Sciatic nerve (tissue), 2 donors: Measurements from ENCODE around the gene DIABLO. TPM values are rescaled to one million over a fixed set of nuclear protein-coding genes. Genes with fewer than 3 reads are reported as not detected.
"Not testable (repeated sequence)": the region's sequence is repeated elsewhere in the genome, so short reads cannot be mapped to it uniquely, and the experiment has no call there.

Experiments
- ATAC-seq: fragments of 200-7000 bp; cut with Tn5 transposase; one replicate; pipeline ENCODE4 v1.9.1; 2020; ENCODE audit warnings: mild to moderate bottlenecking, moderate library complexity
- DNase-seq: peaks from one replicate; pipeline ENCODE4 v3.0.0-alpha.2; 2020; ENCODE audit warnings: low spot score
- intact Hi-C: fragments of 100-400 bp; cut with DNase I; formaldehyde crosslinking; loops from one replicate; pipeline ENCODE4 v1.14.2; 2022
- total RNA-seq: library from RNA; stranded (reverse); fragmentation: NEBNext Ultra II Directional; extraction: Animal tissue kit (Norgen Biotek cat#: 25700); gene quantifications from one replicate; pipeline ENCODE4 v1.2.1, GENCODE V29; 2021
- donor health status: DM: no; HTN: no; CAD: no.
- donor health status: DM: no; HTN: no; CAD: no.

The DIABLO gene
- 29.4 TPM for total RNA-seq

GRCh38 chr12:122225683-122226365 lies at the start of gene DIABLO:
TSS of gene DIABLO (minus strand) at chr12:122226052. CDS start at chr12:122226014, 38 bp downstream.
- ATAC-seq (peak; percentile 99), DNase-seq (peak; percentile 100)
- intact Hi-C loops: no loop called here

DNA sequence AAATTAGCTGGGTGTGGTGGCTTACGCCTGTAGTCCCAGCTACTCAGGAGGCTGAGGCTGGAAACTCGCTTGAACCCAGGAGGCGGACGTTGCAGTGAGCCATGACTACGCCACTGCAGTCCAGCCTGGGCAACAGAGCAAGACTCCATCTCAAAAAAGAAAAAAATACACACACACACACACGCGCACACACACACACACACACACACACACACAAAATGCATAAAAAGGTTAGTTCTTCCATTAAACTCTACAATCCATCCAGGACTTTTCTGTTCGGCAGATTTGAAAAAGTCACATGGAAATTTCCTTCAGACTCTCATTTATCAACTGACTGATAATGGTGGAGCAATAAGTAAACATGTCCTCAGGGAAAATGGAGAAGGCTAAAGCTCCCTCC lies 49.6 kb upstream of the DIABLO start:
- intact Hi-C loops: no loop called here
- DNase-seq (no peak), ATAC-seq (no peak)

DNA sequence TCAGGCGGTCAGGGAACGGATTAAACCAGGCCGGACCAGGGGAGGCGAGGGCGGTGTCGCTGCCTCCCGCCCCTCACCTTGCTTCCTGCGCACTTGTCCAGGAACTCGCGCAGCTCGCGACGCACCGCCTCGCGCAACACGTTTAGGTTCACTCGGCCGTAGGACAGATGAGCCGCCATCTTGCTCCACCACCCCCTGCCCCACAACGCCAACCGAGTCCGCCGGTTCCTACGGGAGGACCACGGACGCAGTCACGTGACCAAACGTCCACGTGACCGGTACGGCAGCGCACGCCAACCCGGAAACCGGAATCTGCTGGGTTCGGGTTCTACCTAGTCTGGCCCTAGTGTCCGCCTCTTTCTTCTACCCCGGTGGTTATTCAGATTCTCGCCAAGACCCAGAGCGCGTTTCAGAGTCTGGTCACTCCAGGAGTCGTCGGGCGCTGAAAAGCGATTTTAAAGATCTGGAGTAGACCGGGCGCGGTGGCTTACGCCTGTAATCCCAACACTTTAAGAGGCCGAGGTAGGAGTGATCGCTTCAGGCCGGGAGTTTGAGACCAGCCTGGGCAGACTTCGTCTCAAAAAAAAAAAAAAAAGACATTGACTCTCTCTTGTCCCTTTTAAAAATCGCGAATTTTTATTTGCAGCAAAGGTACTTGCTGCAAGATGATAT lies 40.5 kb upstream of the DIABLO start, which contains the start of gene VPS33A:
Gene VPS33A, minus strand, starts transcription at position 265 of the 672 bp plus-strand sequence. Its CDS starts 86 bp downstream, at position 179.
- intact Hi-C loops: no loop called here
- DNase-seq (peak; percentile 98), ATAC-seq (peak; percentile 100)

- intact Hi-C loops: no loop called here
- ATAC-seq: peak; percentile 63
Observed at GRCh38 chr12:122265886-122266229, 40.0 kb upstream of the DIABLO start.

GRCh38 chr12:122265476-122265875 lies 39.6 kb upstream of the DIABLO start:
- intact Hi-C loops: no loop called here
- no peak for ATAC-seq
- no peak for DNase-seq

More at GRCh38 chr12:122265886-122266229, 40.0 kb upstream of the DIABLO start:
- no peak for DNase-seq

DNA sequence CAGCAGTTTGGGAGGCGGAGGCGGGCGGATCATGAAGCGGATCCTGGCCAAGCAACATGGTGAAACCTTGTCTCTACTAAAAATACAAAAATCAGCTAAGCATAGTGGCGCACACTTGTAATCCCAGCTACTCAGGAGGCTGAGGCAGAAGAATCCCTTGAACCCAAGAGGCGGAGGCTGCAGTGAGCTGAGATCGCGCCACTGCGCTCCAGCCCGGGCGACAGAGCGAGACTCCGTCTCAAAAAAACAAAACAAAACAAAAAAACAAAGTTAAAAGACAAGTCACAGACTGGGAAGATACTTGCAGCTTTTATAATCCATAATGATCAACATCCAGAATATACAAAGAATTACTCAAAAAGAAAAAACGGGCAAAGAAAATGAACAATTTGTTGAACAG lies 34.9 kb upstream of the DIABLO start:
- intact Hi-C loops, ATAC-seq, DNase-seq: not testable (repeated sequence)

DNA sequence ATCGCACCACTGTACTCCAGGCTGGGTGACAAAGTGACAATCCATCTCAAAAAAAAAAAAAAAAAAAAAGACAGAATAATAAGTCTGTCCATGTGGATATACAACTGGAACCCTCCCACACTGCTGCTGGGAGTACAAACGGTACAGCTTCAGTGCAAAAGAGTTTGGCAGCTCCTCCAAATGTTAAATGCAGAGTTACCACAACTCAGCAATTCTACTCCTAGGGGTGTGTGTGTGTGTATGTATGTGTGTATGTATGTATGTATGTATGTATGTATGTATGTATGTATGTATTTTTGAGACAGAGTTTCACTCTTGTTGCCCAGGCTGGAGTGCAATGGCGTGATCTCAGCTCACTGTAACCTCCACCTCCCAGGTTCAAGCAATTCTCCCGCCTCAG lies 33.1 kb upstream of the DIABLO start:
- DNase-seq, ATAC-seq, intact Hi-C loops: not testable (repeated sequence)

GRCh38 chr12:122258462-122258861 lies 32.6 kb upstream of the DIABLO start:
- DNase-seq, ATAC-seq, intact Hi-C loops: not testable (repeated sequence)

DNA sequence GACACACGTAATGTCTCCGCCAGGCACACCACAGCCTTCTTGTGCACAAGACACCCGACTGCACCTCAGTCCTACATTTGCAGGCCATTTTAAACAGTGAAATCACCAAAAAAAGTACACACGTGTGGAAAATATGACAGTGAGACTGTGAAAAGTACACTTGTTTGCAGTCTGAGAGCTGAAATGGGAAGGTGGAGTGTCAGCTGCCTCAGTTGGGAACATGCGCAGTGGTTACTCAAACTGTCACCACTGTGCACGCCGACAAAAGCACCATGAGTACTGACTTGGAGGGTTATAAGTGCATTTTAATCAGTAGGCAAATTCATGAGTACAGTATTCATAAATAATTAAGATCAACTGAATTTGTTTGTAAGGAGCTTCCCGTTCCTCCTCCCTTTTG lies 24.7 kb upstream of the DIABLO start:
- ATAC-seq (no peak), DNase-seq (no peak)
- intact Hi-C loops: no loop called here

DNA sequence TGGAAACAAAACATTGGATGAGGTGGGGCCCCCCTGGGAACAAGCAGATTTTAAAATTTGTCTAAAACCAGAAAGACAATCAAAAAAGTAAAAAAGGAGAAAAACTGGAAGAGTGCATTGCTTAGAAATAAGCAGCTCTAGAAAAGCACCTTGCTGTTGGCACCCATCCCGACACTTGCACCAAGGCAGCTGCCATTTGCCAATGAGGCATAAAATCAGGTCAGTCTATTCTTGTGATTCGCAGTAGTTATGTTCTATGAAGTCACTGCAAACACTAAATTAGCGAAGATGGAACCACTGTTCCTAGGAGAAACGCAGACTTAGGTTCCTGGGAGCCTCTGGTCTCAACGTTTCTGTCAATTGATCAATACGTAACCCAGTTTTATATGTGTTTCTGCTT lies 24.2 kb upstream of the DIABLO start:
- intact Hi-C loops: no loop called here
- no peak for ATAC-seq
- no peak for DNase-seq

- no peak for DNase-seq
- intact Hi-C loops: no loop called here
- ATAC-seq: no peak
Observed at GRCh38 chr12:122245553-122245952, 19.7 kb upstream of the DIABLO start.

DNA sequence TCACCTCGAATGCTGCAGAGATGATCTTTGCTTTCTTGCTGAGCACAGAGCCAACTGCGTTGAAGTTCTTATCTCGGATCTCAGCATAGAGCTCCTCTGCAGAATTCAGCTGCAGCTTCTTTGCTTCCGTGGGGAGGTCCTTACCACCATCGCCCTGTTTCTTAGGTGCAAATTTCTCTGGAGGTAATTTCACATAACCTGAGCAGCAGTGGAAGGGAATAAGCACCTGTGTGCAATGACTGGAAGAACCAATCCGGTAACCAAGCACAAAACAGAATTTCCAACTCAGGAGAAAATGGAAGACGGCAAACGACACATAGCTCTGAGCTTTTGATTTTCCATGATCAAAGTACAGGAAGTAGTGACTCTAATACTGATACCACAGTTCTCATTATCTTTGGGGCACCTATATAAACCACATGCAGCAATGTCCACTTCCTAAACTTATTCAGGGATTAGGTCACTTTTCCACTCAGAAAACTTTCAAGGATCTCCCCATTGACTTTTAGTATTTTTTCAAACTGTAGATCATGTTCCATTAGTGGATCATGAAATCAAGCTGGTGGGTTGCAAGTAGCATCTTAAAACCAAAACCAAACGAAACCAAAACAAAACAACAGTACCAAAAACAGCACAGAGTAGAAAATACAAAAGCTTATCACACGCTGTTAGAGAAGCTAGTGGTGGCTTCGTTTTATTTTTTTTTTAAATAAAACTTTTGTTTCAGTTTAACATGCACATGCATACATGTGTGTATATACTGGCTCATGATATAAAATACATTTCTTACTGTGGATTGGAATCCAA lies 18.9 kb upstream of the DIABLO start:
- DNase-seq (no peak), ATAC-seq (no peak)
- intact Hi-C loops: no loop called here

- intact Hi-C loops: no loop called here
- no peak for DNase-seq
Observed at GRCh38 chr12:122243965-122244364, 18.1 kb upstream of the DIABLO start.

DNA sequence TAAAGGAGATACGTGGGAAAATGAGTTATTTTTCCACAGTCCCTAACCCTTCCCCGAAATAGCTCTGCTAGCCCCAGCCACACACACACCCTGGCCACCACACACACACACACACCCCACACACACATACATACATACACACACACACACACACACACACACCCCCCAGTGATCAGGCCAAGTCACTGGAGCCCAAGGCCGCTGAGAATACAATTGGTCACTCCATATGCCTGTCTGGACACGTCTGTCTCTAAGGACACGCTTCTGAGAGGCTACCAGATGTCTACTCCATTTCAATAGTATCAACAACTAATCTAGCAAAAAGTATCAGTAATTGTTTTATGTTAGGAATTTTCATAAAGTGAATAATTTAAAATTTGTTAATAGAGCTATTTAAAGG lies 13.0 kb upstream of the DIABLO start:
- intact Hi-C loops: no loop called here
- DNase-seq (no peak), ATAC-seq (no peak)

More at GRCh38 chr12:122243965-122244364, 18.1 kb upstream of the DIABLO start:
- ATAC-seq: no peak

GRCh38 chr12:122235741-122236140 lies 9.9 kb upstream of the DIABLO start:
- intact Hi-C loops: no loop called here
- ATAC-seq (no peak), DNase-seq (no peak)

DNA sequence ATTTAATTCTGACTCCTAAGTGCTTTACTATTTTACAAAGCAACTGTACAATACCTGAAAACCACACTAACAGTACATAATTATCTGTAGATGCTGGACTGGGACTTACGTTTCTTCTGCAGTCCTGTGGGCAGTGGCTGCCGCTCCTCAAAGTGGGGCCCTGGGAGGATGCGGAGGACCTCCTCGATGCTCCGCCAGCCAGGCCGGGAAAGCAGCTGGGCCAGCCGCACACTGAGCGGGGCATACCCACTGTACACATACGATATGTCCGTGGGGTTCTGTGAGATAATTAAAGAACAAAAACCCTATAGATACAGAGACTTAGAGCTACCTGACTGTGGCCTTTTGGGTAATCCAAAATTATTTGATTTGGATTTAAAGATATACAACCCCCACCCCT lies 6.8 kb upstream of the DIABLO start:
- ATAC-seq (no peak), DNase-seq (no peak)
- intact Hi-C loops: no loop called here

DNA sequence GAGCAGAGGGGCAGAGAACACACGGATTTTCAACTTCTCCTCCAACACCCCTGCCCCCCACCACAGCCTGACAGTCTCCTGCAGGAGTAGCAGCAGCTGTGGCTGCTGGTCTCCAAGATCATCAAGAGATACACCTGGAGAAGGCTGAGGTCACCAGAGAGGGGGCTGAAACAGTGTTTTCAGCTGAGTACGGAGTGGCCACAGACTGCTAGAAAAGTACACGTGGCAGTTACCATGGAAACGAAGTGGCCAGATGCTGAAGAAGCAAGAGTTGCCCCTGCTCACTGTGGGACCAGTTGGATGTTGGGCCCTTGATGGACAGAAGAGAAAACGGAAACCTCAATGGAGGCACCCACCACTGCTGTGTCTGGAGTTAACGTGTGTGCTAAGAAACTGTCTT lies 4.9 kb upstream of the DIABLO start:
- intact Hi-C loops: no loop called here
- ATAC-seq (no peak), DNase-seq (no peak)

GRCh38 chr12:122228092-122228491 lies 2.2 kb upstream of the DIABLO start:
- DNase-seq: no peak
- ATAC-seq: no peak
- intact Hi-C loops: no loop called here

DNA sequence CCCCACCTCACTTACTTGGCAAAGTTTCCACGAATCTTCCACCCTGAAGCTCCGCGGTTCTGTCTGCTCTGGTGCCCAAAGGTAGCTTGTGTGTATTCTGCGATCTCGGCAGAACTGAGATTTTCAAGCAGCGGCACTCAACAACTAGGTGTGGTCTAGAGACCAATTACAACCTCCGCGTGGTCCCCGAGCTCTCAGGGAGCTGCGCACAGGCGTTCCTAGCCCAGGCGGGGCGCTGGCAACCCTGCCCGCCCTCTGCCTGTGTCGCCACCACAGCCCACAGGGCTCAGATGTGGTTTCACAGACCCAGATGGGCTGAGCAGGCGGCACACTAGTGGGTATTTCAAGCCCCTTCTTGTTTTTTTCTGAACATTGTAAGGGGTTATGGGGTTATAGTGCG lies 1.5 kb upstream of the DIABLO start:
- ATAC-seq: no peak
- no peak for DNase-seq
- intact Hi-C loops: no loop called here
